OCI-LY3 (cell line): ENCODE measurements around the gene DNAH11.

Experiments
- CTCF ChIP-seq: fragments of 200-600, 300-600 bp; sonication (generic); IDR thresholded peaks from 2 replicates; pipeline ENCODE4 v1.5.1; 2014; ENCODE audit warnings: antibody characterized with exemption, low read length, low read depth
- EZH2phosphoT487 ChIP-seq: fragments of 200-600 bp; shearing (Covaris generic); IDR thresholded peaks from 2 replicates; pipeline ENCODE4 v1.6.1; 2018; ENCODE audit warnings: antibody characterized with exemption, mixed run types, low read depth

- TF ChIP-seq CTCF (no peak), EZH2phosphoT487 (no peak)
Measured at GRCh38 chr7:21912305-21912704, 369.5 kb downstream of the DNAH11 start.
